ENCODE data around the gene FAM53B. TPM values are rescaled to one million over a fixed set of nuclear protein-coding genes. Genes with fewer than 3 reads are reported as not detected.

FAM53B gene
- total and polyA plus RNA-seq, 12 donors = 11.6 to 42.9 (median 29.1) TPM

GRCh38 chr10:124601016-124601415 is 143.2 kb downstream of the FAM53B start:
- Histone ChIP-seq H3K27ac (no peak overlapping the region), H3K9me3 (no peaks in the 10 kb centered on the region), H3K4me3 (no peak overlapping the region), H3K36me3 (no peaks in the 10 kb centered on the region), H3K4me1 (no peaks in the 10 kb centered on the region), H3K27me3 (no peaks in the 10 kb centered on the region)
- ATAC-seq = no peak
- WGBS, 2 donors = 96 to 97% methylated on average over 12 of the region's 12 CpGs
- intact Hi-C loops (cut with DNase I) = no loop called here
- TF ChIP-seq CTCF (IDR thresholded peaks at IDR 0.05) = no peak
- peak in 1 of 2 donors; percentile 6 for DNase-seq

- Histone ChIP-seq H3K36me3 (no peaks in the 10 kb centered on the region), H3K27ac (no peak overlapping the region), H3K9me3 (no peaks in the 10 kb centered on the region), H3K4me3 (no peak overlapping the region), H3K4me1 (no peaks in the 10 kb centered on the region), H3K27me3 (no peaks in the 10 kb centered on the region)
- DNase-seq = peak in 1 of 2 donors; percentile 7
- no peak for TF ChIP-seq CTCF (IDR thresholded peaks at IDR 0.05)
- intact Hi-C loops (cut with DNase I) = no loop called here
- 93 to 96% methylated on average over 18 of the region's 18 CpGs for WGBS, 2 donors
- ATAC-seq = no peak
These were observed 143.9 kb downstream of the FAM53B start for GRCh38 chr10:124600051-124600880.

- Histone ChIP-seq H3K27me3 (no peaks in the 10 kb centered on the region), H3K36me3 (no peaks in the 10 kb centered on the region), H3K4me3 (no peak overlapping the region), H3K4me1 (no peaks in the 10 kb centered on the region), H3K27ac (no peak overlapping the region), H3K9me3 (no peaks in the 10 kb centered on the region)
- no peak for DNase-seq
- TF ChIP-seq CTCF (IDR thresholded peaks at IDR 0.05) = no peak
- whole genome bisulfite sequencing, 2 donors = 88 to 94% methylated on average over 7 of the region's 7 CpGs
- intact Hi-C loops (cut with DNase I) = no loop called here
- ATAC-seq = no peak
These were observed 144.6 kb downstream of the FAM53B start for GRCh38 chr10:124599588-124600050.

- intact Hi-C loops (cut with DNase I) = no loop called here
- 96 to 98% methylated on average over 13 of the region's 13 CpGs for WGBS, 2 donors
- no peak for TF ChIP-seq CTCF (IDR thresholded peaks at IDR 0.05)
- Histone ChIP-seq H3K9me3 (no peaks in the 10 kb centered on the region), H3K27me3 (no peaks in the 10 kb centered on the region), H3K27ac (no peak overlapping the region), H3K4me3 (no peak overlapping the region), H3K36me3 (no peaks in the 10 kb centered on the region), H3K4me1 (no peaks in the 10 kb centered on the region)
- ATAC-seq (no peak), DNase-seq (no peak)
These were observed 145.2 kb downstream of the FAM53B start for GRCh38 chr10:124598773-124599587.
